ENCODE results near the gene C20orf202.
"Not testable (repeated sequence)": the region's sequence is repeated elsewhere in the genome, so short reads cannot be mapped to it uniquely, and the experiment has no call there.

Gene C20orf202

GRCh38 chr20:1209447-1210387, 6.5 kb downstream of the C20orf202 start:
- DNase-seq = no peak

- no peak for DNase-seq
Measured at GRCh38 chr20:1210501-1210900, 7.2 kb downstream of the C20orf202 start.

- DNase-seq = no peak
Measured at GRCh38 chr20:1212023-1212422, 8.8 kb downstream of the C20orf202 start.

- DNase-seq = peak; percentile 50
Measured at GRCh38 chr20:1212607-1213396, 9.5 kb downstream of the C20orf202 start.

- DNase-seq = no peak
Measured at GRCh38 chr20:1214838-1215261, 11.6 kb downstream of the C20orf202 start.

- DNase-seq = no peak
Measured at GRCh38 chr20:1215386-1216170, 12.3 kb downstream of the C20orf202 start.

GRCh38 chr20:1216527-1217427, 13.5 kb downstream of the C20orf202 start:
- not testable (repeated sequence) for DNase-seq

GRCh38 chr20:1222750-1223149, 19.5 kb downstream of the C20orf202 start:
- not testable (repeated sequence) for DNase-seq

- DNase-seq = no peak
Measured at GRCh38 chr20:1224205-1224890, 21.1 kb downstream of the C20orf202 start.

GRCh38 chr20:1225263-1225782, 22.1 kb downstream of the C20orf202 start:
- DNase-seq = peak; percentile 73

- DNase-seq = peak; percentile 68
Measured at GRCh38 chr20:1225783-1226654, 22.8 kb downstream of the C20orf202 start, which contains the start of gene RAD21L1. Gene RAD21L1, plus strand, starts transcription at chr20:1226044. Its CDS starts 2,410 bp downstream, at chr20:1228454.

GRCh38 chr20:1229541-1229940, 26.3 kb downstream of the C20orf202 start:
- DNase-seq = no peak

- no peak for DNase-seq
Measured at GRCh38 chr20:1232286-1233111, 29.2 kb downstream of the C20orf202 start.

- no peak for DNase-seq
Measured at GRCh38 chr20:1240549-1240948, 37.3 kb downstream of the C20orf202 start.

GRCh38 chr20:1241456-1241855, 38.2 kb downstream of the C20orf202 start:
- DNase-seq = no peak

- no peak for DNase-seq
Measured at GRCh38 chr20:1242099-1242498, 38.8 kb downstream of the C20orf202 start.

GRCh38 chr20:1242530-1242929, 39.3 kb downstream of the C20orf202 start:
- DNase-seq = no peak

GRCh38 chr20:1245578-1245977, 42.3 kb downstream of the C20orf202 start:
- DNase-seq = no peak

- DNase-seq = no peak
Measured at GRCh38 chr20:1247689-1248088, 44.4 kb downstream of the C20orf202 start.
